GM12875 (cell line): Measurements from ENCODE around the gene HTRA1.

ENCODE experiments used
- H3K4me3 ChIP-seq: one replicate; pipeline ENCODE4 v1.5.1; 2011; ENCODE audit warnings: low read depth, low read length, control low read depth
- CTCF ChIP-seq: IDR thresholded peaks from 2 replicates; pipeline ENCODE4 v1.5.1; 2011; ENCODE audit warnings: low read depth, mild to moderate bottlenecking, control low read depth, inconsistent platforms, low read length, moderate library complexity, borderline replicate concordance; ENCODE audit not compliant: insufficient read depth

HTRA1 gene

DNA sequence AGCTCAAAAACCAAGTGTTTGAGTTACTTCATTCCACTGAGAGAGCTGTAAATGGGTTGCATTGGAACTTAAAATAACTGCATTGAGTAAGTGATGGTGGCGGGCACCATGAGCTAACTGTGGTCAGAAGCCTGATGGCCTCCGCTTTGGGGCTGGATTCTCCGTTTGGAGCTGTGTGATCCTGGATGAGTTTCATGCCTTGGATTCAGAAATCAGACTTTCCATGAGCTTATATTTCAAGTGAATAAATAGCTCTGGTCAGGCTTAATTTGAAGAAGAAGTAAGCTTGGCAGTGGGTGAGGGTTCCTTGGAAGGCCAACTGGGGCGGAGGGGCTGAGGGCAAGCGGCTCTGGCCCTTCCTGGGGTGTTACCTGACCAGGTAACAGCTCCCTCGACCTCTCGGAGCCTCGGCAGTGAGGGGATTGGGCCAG lies 5.6 kb downstream of the HTRA1 start:
- no peak overlapping the region for H3K4me3 ChIP-seq
- TF ChIP-seq CTCF, result no peak

GRCh38 chr10:122467701-122468100 lies 6.3 kb downstream of the HTRA1 start:
- H3K4me3 ChIP-seq, result no peak overlapping the region
- no peak for TF ChIP-seq CTCF

- no peak overlapping the region for H3K4me3 ChIP-seq
- no peak for TF ChIP-seq CTCF
These were observed 7.1 kb downstream of the HTRA1 start for GRCh38 chr10:122468307-122468925.

DNA sequence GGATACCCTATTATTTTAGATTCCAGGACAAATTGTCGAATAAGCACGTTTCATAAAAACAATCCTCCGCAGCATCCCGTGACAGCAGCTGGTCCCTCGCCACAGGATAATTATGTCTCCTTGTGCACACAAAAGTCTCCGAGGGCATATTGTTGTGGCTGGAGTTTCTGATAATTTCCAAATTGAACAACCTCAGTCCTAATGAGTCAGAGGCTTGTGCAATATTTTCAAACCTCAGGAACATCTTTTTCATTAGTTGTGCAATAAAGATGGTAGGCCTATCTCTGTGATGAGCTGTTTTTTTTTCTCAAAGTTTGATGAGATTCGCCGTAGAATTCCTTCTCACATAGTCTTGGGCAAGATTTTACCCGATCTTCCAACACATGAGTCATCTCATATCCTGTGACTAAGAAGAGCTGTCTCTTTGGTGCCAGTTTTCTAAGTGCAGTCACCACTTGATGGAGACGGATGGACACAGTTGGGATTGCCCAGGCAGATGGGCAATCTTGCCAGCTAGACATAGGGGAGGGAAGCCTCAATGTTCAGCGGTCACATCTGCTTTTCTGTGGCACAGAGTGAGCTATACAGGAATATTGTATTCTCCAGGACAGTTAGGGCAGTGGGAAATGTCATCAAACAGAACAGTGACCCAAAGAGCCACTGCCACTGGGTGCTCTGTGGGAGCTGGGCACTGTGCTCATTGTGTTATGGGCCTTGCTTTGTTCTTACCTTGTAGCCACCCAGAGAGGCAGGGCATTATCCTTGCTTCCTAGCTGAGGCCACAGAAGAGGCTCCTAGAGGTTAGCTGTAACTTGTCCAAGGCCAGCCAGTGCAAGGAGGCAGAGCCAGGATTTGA lies 7.8 kb downstream of the HTRA1 start:
- TF ChIP-seq CTCF, result no peak
- H3K4me3 ChIP-seq, result no peak overlapping the region

DNA sequence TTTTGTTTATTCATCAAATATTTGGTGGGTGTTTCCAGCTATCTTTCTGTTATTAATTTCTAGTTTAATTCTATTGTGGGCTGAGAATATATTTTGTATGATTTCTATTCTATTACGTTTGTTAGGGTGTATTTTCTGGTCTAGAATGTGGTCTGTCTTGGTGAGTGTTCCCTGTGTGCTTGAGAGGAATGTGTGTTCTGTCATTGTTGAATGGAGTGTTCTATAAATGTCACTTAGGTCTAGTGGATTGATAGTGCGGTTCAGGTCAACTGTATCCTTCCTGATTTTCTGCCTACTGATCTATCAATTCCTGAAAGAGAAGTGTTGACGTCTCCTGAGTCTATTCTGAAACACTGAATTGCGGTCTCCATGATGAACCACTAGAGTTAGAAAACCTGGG lies 8.5 kb downstream of the HTRA1 start:
- H3K4me3 ChIP-seq, result no peak overlapping the region
- TF ChIP-seq CTCF, result no peak

DNA sequence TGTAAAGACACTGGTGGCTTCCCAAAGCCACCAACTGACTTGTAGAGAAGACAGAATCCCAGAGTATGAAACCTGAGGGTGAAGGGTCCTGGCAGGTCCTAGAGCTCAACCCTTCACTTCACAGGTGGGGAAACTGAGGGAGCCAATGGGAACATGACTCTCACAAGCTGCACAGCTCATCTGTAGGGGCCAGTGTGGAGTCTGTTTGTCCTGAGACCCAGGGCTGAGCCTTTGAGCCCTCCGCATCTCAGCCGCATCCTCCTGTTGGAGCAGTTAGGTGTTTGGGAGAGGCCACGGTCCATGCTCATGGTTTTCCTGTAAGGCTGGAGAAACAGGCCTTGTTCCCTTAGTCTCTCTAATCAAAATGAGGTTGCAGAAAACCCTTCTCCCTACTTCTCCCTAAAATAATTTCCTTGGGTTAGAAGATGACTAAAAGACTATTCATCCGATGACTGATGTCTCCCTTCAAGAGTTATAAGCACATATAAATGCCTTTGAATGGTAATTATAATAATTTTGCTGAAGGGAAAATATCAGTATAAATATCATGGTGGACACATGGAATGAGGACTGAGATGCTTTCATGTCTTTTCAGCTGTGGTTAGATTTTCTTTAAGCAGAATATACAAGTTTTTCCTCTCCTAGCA lies 10.3 kb downstream of the HTRA1 start:
- H3K4me3 ChIP-seq, result no peak overlapping the region
- TF ChIP-seq CTCF, result no peak

GRCh38 chr10:122473116-122473515 lies 11.8 kb downstream of the HTRA1 start:
- no peak for TF ChIP-seq CTCF
- no peak overlapping the region for H3K4me3 ChIP-seq
